GM21825 (cell line): ENCODE measurements around the gene NMRK1.

Experiments
- ATAC-seq: cut with Tn5 transposase; IDR thresholded peaks from one replicate; pipeline ENCODE4 v1.9.1; 2021; ENCODE audit warnings: mild to moderate bottlenecking, moderate library complexity; ENCODE audit not compliant: unreplicated experiment

The NMRK1 gene

GRCh38 chr9:75063556-75064305, 24.2 kb downstream of the NMRK1 start:
- no peak for ATAC-seq

- ATAC-seq: no peak
These were observed 26.8 kb downstream of the NMRK1 start for GRCh38 chr9:75061169-75061568.

GRCh38 chr9:75054368-75055001, 33.5 kb downstream of the NMRK1 start:
- no peak for ATAC-seq

DNA sequence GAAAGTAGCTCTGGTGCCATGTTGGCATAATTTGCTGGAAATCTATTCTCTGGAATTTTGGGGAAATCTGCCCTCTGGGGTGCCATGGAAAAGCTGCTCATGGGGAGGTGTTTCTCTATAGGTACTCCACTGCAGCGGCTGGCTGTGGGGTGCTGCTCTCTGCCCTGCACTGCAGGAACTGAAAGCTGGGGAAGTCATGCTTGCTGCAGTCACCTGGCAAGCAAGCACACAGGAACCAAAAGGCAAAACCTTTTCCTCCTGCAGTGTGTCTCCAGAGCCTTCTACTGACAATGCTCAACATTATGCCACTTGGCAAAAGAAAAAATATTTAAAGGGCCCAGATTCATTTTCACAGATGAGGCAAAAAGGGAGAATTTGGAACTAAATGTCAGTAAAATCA, 34.1 kb downstream of the NMRK1 start:
- ATAC-seq: peak; percentile 83

- ATAC-seq: no peak
These were observed 36.7 kb downstream of the NMRK1 start for GRCh38 chr9:75051285-75051684.

GRCh38 chr9:75047506-75047905, 40.4 kb downstream of the NMRK1 start:
- ATAC-seq: no peak

GRCh38 chr9:75046725-75047345, 41.1 kb downstream of the NMRK1 start:
- no peak for ATAC-seq

- no peak for ATAC-seq
These were observed 46.9 kb downstream of the NMRK1 start for GRCh38 chr9:75041041-75041440.

GRCh38 chr9:75039801-75040200, 48.2 kb downstream of the NMRK1 start:
- peak; percentile 78 for ATAC-seq

DNA sequence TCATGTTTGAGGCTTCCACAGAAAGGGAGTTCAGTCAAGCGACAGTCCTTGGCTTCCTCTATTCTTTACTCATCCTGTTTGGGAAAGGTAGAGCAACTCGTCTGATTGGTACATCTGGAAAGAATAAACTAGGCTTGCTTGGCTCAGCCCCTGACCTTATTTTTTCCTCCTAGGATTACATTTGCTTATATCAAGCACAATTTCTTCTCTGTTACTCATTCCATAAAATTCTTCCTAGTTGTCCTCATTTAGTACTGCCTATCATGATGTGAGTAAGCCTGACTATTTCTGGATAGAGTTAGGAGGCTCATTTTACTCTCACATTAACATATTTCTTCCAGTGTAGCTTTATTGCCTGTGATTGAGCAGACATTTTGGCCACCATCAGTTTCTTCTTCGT, 48.9 kb downstream of the NMRK1 start:
- no peak for ATAC-seq

DNA sequence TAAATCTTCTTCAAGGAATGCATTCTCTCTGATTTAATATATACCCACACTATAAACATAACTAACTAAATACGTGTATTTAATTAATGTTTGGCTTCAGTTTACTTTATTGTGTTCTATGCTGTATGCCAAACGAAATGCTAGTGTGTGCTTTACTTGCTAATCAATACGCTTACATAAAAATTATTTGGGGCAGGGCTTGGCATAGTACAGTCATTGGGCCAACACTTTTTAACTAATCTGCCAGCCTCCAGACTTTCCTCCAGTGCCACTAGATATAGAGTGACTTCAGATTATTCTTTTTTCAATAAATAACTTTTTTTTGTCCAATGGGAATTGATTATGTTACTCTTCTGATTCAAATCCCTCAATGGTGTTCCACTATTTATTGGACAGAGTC, 51.2 kb downstream of the NMRK1 start:
- ATAC-seq: no peak

DNA sequence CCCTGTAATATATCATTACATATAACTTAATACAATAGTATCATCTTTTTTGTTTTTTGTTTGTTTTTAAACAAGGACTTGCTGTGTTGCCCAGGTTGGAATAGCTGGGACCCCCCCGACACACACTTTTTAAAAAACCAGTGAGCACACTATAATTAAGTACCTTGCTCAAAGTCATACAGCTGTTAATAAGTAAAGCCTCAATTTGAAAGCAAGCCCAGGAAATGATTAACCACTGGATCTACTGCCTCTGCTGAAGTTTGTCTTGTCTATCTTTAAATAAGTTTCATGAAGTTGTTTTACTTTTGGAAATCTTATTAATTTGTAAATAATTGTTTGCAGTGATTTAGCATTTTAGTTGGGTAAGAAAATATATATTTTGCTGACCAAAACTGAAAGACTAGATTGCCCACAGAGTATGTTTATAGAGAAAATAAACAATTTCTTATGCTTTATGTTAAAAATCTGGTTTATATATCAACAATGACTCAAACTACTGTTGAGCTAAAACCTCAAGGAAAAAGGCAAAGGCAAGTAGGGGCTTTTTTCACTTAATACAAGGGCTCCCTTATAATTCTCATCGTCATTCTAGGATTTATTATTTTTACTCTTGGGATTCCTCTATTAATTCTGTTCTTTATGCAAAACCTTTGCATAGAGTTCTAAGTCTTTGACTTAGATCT, 54.0 kb downstream of the NMRK1 start:
- ATAC-seq: peak; percentile 76

- ATAC-seq: peak; percentile 43
These were observed 60.5 kb downstream of the NMRK1 start for GRCh38 chr9:75027187-75028107.

DNA sequence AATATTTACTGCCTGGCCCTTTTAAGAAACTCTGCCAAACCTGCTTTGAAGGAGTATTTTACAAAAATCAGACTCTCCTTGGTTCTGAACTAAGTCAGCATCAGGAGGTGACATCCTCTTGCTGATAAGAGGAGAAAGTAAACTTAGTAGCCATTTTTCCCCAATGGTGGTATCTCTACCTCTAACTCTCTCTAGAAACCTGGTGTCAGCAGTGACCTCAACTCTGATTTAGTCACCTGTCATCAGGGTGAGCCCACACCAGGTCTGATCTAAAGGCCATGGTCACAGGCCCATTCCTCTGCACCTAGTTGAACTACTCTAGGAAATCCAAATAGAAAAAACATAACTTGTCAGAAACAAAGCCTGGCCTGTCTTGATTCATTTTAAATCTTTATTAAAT, 64.1 kb downstream of the NMRK1 start:
- ATAC-seq: no peak

GRCh38 chr9:75019654-75020053, 68.3 kb downstream of the NMRK1 start:
- no peak for ATAC-seq

DNA sequence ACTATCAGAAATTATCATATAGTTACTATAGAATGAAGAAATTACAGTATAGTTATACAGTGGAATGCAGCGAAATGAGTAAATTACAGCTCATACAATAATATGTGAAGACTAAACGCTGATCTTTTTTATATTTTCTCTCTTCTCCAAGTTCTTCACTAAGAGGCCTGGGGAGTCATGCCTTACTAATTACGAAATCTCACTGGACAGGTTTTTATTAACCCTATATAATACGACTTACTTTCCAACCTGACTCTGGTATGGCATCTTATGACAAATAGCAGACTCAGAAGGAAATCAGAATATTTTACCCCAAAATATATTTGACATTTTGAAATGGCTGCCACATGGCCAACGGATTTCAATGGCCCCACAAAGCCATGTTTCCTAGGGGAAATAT, 68.9 kb downstream of the NMRK1 start:
- ATAC-seq: no peak

DNA sequence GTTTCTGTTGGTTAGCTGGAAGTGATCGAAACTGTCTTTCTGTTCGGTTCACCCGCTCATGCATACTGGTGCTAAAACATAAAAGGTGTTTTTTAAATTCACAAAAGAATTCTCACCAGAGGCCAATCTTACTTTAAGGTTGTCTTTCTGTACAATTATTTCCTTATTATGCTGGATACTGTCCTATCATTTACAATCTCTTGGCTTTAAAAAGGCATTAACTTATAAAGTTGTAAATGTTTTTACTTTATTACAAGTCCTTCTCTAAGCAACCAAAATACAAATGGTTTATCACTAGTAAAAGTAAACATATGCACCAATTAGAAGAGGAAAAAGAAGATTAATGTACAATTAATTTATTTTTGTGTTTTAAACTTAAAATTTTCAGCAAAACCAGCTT, 70.6 kb downstream of the NMRK1 start:
- no peak for ATAC-seq

DNA sequence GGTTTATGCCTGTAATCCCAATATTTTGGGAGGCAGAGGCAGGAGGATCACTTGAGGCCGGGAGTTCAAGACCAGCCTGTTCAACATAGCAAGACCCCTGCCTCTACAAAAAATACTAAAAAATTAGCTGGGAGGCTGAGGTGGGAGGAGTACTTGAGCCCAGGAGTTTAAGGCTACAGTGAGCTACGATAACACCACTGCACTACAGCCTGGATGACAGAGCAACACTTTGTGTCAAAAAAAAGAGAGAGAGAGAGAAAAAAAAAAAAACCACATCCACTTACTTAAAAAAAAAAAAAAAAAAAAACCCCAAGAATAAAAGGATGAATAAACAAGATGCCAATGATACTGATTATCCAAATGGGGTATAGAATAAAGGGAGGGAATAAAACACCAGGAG, 74.2 kb downstream of the NMRK1 start:
- ATAC-seq: no peak
